Rectal smooth muscle tissue (tissue), 1 donor: Measurements from ENCODE around the gene MYH7B.

Experiments
- H3K27ac ChIP-seq: one replicate; pipeline ENCODE4 v1.7.0; 2013; ENCODE audit warnings: low read depth, low read length, inconsistent platforms
- H3K27me3 ChIP-seq: one replicate; pipeline ENCODE4 v1.7.0; 2013; ENCODE audit warnings: low read length; ENCODE audit not compliant: control insufficient read depth, insufficient read depth
- H3K36me3 ChIP-seq: one replicate; pipeline ENCODE4 v1.7.0; 2013; ENCODE audit warnings: low read length; ENCODE audit not compliant: control insufficient read depth, insufficient read depth
- H3K4me1 ChIP-seq: one replicate; pipeline ENCODE4 v1.7.0; 2013; ENCODE audit warnings: low read length; ENCODE audit not compliant: control insufficient read depth, insufficient read depth
- H3K4me3 ChIP-seq: one replicate; pipeline ENCODE4 v1.7.0; 2013; ENCODE audit warnings: low read length
- H3K9ac ChIP-seq: one replicate; pipeline ENCODE4 v1.7.0; 2013; ENCODE audit warnings: low read length

MYH7B gene

GRCh38 chr20:34983089-34983820 lies 27.6 kb downstream of the MYH7B start:
- H3K9ac ChIP-seq: no peak overlapping the region
- H3K27me3 ChIP-seq: peaks cover 9% of the 10 kb centered on the region
- peaks cover 2% of the 10 kb centered on the region for H3K4me1 ChIP-seq
- H3K36me3 ChIP-seq: no peaks in the 10 kb centered on the region
- H3K27ac ChIP-seq: no peak overlapping the region
- H3K4me3 ChIP-seq: no peak overlapping the region

DNA sequence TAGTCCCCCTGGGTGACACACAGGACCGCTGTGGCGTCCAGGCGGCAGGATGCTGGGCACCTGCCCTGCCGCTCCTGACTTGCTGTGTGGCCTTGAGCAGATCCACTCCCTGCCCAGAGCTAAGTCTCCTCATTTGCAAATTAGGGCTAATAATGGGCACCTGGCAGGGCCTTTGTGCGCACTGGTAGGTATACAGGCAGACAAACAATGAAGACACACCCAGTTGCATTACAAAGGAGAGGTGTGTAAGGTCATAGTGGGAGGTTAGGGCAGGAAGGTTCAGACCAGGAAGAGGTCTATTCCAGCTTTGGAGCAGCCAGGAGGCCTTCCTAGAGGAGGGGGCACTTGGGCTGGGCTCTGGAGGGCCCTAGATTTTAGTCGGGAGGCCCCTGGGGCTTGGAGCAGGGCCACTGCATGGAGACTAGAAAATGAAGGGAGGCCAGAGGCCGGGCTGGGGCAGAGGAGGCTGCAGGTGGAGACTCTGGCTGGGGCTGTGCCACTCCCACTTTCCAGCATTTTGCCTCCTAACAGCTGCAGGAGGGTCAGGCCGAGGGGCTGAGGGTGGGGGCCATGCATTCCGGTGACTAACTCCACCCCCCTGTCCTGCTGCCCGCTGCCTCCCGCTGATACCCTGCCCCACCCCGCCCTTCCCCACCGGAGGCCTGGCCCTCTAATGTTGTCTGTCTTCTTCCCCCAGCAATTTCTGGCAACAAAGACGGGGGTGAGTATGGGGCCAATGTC lies 28.5 kb downstream of the MYH7B start:
- no peak overlapping the region for H3K27ac ChIP-seq
- H3K9ac ChIP-seq: no peak overlapping the region
- peaks cover 9% of the 10 kb centered on the region for H3K27me3 ChIP-seq
- peaks cover 2% of the 10 kb centered on the region for H3K4me1 ChIP-seq
- H3K36me3 ChIP-seq: no peaks in the 10 kb centered on the region
- H3K4me3 ChIP-seq: no peak overlapping the region

- Histone ChIP-seq H3K27me3 (peaks cover 9% of the 10 kb centered on the region), H3K27ac (no peak overlapping the region), H3K4me3 (no peak overlapping the region), H3K36me3 (no peaks in the 10 kb centered on the region), H3K9ac (no peak overlapping the region), H3K4me1 (peaks cover 2% of the 10 kb centered on the region)
Measured at GRCh38 chr20:34984756-34985261, 29.1 kb downstream of the MYH7B start.

DNA sequence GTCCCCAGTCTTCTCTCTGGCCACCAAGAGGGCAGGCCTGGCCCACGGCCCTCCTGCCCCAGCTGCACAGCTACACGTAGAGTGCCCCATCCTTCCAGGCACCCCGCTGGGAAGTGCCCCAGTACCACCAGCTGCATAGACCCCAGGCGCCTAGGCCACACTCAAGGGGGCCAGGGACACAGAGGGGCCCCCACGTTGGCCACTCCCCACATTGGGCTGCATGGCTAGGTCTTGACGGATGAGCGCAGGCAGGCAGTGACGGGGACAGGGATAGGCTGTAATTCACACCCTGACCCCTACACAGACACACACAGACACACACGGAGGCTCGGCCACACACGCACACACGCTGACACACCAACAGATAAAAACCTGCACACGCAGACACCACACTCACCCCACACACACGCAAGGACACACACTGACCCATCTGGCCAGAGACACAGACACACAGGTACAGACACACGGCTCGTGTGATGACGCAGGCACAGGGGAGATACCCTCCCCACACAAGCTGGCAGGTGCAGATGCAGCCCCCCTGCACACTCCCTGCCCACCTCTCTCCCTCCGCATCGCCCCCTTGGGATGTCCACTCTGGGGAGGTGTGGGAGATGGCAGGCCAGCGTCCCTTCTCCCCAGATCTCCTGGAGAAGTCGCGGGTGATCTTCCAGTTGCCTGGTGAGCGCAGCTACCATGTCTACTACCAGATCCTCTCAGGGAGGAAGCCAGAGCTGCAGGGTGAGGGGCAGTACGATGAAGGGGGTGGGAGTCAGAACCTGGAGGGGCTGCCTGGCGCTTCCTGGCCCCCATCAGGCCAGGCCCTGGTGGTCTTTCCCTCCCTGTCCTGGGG lies 30.0 kb downstream of the MYH7B start:
- peaks cover 7% of the 10 kb centered on the region for H3K27me3 ChIP-seq
- H3K27ac ChIP-seq: no peak overlapping the region
- no peaks in the 10 kb centered on the region for H3K36me3 ChIP-seq
- no peak overlapping the region for H3K4me3 ChIP-seq
- H3K4me1 ChIP-seq: peaks cover under 1% of the 10 kb centered on the region
- no peak overlapping the region for H3K9ac ChIP-seq

DNA sequence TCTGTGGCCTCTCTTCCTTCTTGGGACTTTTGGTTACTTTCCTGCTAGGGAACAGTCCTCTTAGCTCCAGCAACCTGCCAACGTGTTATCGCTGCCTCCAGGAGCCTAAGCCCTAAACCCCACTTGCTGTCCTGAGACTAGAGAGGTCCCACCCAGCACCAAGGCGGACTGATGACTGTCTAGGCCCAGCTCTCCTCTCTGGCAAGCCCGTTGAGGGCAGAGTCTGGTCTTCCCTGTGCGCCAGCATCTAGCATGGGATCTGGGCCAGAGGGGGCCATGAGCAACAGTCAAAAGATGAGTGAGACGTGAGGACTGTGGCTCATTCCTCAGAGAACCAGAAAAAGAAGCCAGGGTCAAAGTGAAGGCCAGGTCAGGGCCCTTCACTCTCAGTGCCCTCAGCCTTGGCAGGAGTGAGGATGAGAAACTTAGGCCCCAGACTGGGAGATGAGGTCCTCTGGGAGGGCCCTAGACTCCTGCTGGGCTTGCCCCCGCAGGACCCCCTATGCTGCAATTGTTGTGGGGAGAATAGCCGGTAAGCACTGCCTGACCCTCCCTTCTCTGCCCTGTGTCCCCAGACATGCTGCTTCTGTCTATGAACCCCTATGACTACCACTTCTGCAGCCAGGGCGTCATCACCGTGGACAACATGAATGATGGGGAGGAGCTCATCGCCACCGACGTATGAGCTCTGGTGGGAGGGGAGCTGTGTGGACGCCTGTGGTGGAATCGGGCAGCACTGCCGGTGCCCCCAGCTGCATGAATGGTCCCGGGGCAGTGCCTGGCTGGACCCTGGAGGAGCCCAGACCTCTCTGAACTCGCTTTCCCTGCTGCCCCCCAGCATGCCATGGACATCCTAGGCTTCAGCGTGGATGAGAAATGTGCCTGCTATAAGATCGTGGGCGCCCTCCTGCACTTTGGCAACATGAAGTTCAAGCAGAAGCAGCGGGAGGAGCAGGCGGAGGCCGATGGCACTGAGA lies 30.9 kb downstream of the MYH7B start:
- no peaks in the 10 kb centered on the region for H3K36me3 ChIP-seq
- no peak overlapping the region for H3K4me3 ChIP-seq
- H3K27me3 ChIP-seq: peaks cover 2% of the 10 kb centered on the region
- H3K4me1 ChIP-seq: no peaks in the 10 kb centered on the region
- no peak overlapping the region for H3K9ac ChIP-seq
- H3K27ac ChIP-seq: no peak overlapping the region

DNA sequence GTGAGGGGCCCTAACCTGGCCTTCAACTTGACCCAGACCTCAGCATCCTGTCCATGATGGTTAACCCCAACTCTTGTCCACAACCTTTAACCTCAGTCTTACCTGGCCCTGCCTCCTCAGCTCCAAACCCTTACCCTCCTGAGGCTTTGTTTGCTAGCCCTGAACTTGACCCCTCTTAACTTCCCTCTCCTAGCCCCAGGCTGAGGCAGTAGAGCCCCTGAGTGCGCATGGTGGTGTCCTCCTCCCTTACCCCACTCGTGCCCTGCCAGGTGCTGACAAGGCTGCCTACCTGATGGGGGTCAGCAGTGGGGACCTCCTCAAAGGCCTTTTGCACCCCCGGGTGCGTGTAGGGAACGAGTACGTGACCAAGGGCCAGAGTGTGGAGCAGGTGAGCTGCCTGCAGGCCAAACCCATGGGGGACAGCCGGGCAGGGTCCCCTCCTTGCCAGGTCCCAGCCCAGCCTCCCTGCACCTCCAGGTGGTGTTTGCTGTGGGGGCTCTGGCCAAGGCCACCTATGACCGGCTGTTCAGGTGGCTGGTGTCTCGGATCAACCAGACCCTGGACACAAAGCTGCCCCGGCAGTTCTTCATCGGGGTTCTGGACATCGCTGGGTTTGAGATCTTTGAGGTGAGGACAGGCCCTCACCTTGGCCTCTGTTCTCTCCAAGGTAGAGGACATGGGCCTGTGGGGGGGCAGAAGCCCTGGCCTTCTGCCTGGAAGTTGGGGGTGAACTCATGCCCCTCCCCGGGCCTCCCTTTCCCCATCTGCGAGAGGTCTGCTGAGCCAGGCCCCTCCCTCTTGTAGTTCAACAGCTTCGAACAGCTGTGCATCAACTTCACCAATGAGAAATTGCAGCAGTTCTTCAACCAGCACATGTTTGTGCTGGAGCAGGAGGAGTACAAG lies 31.9 kb downstream of the MYH7B start:
- Histone ChIP-seq H3K9ac (no peak overlapping the region), H3K4me3 (no peak overlapping the region), H3K4me1 (no peaks in the 10 kb centered on the region), H3K27me3 (no peaks in the 10 kb centered on the region), H3K27ac (no peak overlapping the region), H3K36me3 (no peaks in the 10 kb centered on the region)

DNA sequence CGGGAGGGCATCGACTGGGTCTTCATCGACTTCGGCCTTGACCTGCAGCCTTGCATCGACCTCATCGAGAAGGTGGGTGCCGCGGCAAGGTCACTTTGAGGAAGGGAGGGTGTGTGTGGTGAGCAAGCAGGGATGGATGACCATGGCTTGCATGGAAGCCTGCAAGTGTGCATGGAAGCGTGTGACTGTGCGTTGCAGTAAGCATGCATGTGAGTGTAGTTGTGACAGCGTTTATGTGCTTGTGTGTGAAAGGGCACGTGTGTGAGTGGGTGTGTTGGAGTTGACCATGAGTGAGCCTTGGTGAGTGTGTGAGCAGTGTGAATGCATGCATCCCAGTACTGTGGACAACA lies 32.5 kb downstream of the MYH7B start:
- Histone ChIP-seq H3K36me3 (no peaks in the 10 kb centered on the region), H3K4me1 (no peaks in the 10 kb centered on the region), H3K9ac (no peak overlapping the region), H3K27ac (no peak overlapping the region), H3K4me3 (no peak overlapping the region), H3K27me3 (no peaks in the 10 kb centered on the region)

DNA sequence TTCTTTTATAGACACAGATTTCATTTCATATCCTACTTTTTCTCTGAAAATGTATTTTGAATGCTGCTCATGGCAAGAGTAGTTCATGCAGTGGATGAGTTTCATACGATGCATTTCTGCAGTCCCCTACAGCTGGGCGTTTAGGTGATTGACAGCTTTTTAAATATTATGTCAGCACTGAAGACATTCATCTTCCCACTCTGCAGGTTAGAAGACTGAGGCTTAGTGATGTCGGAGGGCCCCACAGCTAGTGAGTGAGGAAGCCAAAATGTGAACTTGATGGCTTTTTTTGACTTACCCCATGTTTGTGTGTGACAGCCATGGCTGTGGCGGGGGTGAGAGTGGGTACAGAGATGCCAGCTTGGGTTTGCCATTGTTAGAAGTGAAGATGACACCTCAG lies 33.5 kb downstream of the MYH7B start:
- Histone ChIP-seq H3K27me3 (no peaks in the 10 kb centered on the region), H3K4me1 (no peaks in the 10 kb centered on the region), H3K36me3 (peaks cover 3% of the 10 kb centered on the region), H3K4me3 (no peak overlapping the region), H3K9ac (no peak overlapping the region), H3K27ac (no peak overlapping the region)

GRCh38 chr20:34989670-34990069 lies 34.0 kb downstream of the MYH7B start:
- Histone ChIP-seq H3K36me3 (peaks cover 3% of the 10 kb centered on the region), H3K27ac (no peak overlapping the region), H3K4me3 (no peak overlapping the region), H3K4me1 (no peaks in the 10 kb centered on the region), H3K27me3 (no peaks in the 10 kb centered on the region), H3K9ac (no peak overlapping the region)

- no peaks in the 10 kb centered on the region for H3K4me1 ChIP-seq
- H3K27me3 ChIP-seq: no peaks in the 10 kb centered on the region
- H3K27ac ChIP-seq: no peak overlapping the region
- peaks cover 3% of the 10 kb centered on the region for H3K36me3 ChIP-seq
- H3K4me3 ChIP-seq: no peak overlapping the region
- no peak overlapping the region for H3K9ac ChIP-seq
Measured at GRCh38 chr20:34990231-34990630, 34.6 kb downstream of the MYH7B start.

- H3K4me1 ChIP-seq: no peaks in the 10 kb centered on the region
- H3K9ac ChIP-seq: no peak overlapping the region
- H3K27ac ChIP-seq: no peak overlapping the region
- H3K27me3 ChIP-seq: no peaks in the 10 kb centered on the region
- H3K36me3 ChIP-seq: peaks cover 8% of the 10 kb centered on the region
- no peak overlapping the region for H3K4me3 ChIP-seq
Measured at GRCh38 chr20:34990661-34991214, 35.1 kb downstream of the MYH7B start.
